Ishikawa (cell line): ENCODE measurements around the gene DHX35.

Source experiments
- EGR1 ChIP-seq: IDR thresholded peaks from 2 replicates; pipeline ENCODE4 v1.6.1; 2012
- TF ChIP-seq, protein P1 (sequence below): IDR thresholded peaks from 2 replicates; pipeline ENCODE4 v1.6.1; 2012; ENCODE audit warnings: low read depth, mild to moderate bottlenecking

DNA sequence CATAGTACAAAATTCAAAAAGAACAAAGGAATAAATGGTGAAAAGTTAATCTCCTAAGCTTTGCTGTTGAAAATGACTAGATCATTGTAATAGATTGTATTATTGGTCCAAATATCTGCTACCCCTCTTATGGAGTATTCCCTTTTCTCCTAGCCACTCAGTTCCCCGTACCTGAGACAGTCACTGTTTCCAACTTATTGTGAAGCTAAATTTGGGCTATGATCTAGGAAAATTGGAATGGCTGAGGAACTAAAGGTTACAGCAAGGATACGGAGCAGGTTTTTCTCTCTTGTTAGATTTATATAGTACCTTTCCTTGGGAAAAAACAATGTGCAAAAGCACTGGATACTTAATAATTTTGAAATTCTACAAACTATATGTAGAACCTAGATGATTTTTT is 17.3 kb downstream of the DHX35 start:
- TF ChIP-seq EGR1 = no peak
- TF ChIP-seq, protein P1, sequence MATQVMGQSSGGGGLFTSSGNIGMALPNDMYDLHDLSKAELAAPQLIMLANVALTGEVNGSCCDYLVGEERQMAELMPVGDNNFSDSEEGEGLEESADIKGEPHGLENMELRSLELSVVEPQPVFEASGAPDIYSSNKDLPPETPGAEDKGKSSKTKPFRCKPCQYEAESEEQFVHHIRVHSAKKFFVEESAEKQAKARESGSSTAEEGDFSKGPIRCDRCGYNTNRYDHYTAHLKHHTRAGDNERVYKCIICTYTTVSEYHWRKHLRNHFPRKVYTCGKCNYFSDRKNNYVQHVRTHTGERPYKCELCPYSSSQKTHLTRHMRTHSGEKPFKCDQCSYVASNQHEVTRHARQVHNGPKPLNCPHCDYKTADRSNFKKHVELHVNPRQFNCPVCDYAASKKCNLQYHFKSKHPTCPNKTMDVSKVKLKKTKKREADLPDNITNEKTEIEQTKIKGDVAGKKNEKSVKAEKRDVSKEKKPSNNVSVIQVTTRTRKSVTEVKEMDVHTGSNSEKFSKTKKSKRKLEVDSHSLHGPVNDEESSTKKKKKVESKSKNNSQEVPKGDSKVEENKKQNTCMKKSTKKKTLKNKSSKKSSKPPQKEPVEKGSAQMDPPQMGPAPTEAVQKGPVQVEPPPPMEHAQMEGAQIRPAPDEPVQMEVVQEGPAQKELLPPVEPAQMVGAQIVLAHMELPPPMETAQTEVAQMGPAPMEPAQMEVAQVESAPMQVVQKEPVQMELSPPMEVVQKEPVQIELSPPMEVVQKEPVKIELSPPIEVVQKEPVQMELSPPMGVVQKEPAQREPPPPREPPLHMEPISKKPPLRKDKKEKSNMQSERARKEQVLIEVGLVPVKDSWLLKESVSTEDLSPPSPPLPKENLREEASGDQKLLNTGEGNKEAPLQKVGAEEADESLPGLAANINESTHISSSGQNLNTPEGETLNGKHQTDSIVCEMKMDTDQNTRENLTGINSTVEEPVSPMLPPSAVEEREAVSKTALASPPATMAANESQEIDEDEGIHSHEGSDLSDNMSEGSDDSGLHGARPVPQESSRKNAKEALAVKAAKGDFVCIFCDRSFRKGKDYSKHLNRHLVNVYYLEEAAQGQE = no peak
